ENCODE results near the gene RASGRP1. TPM values are rescaled to one million over a fixed set of nuclear protein-coding genes. Genes with fewer than 3 reads are reported as not detected.

The RASGRP1 gene
- total and polyA plus RNA-seq, 9 donors = 0.31 to 0.85 (median 0.41) TPM

DNA sequence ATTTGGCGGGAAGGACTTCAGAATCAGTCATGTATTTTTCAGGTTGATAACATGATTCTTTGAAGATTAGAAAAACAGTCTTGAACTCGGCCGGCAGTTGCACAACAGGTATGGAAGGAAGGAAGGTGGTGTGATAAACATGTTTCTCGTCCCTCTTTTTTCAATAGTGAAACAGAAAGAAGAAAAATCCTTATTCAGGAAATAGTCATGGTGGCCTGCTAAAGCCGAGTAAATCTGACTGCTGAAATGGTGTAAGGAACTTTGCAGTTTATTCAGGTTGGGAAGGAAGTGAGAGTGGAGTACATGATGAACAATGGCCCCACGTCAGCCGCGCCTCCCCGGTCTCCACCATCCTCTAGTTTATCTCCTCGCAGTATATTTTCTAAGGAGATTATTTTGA lies 6.7 kb downstream of the RASGRP1 start:
- H3K27me3 ChIP-seq (ENCODE audit: control insufficient read depth, insufficient read depth, low read length) = peaks cover 8% of the 10 kb centered on the region
- H3K4me1 ChIP-seq (ENCODE audit: control insufficient read depth, insufficient read depth, low read length) = peaks cover 2% of the 10 kb centered on the region
- H3K36me3 ChIP-seq (ENCODE audit: control insufficient read depth, insufficient read depth, low read length) = no peaks in the 10 kb centered on the region
- no peak overlapping the region for H3K4me3 ChIP-seq (ENCODE audit: low read length)
- DNase-seq = no peak
- WGBS (ENCODE audit: insufficient coverage) = 62% methylated on average over 4 of the region's 10 CpGs
- H3K9me3 ChIP-seq (replicated peaks; ENCODE audit: control insufficient read depth, low read depth, low read length) = no peaks in the 10 kb centered on the region
- no peak overlapping the region for H3K27ac ChIP-seq (ENCODE audit: low read length)

- WGBS (ENCODE audit: insufficient coverage) = 36% methylated on average over 2 of the region's 5 CpGs
- DNase-seq = no peak
- H3K27me3 ChIP-seq (ENCODE audit: control insufficient read depth, insufficient read depth, low read length) = peaks cover 2% of the 10 kb centered on the region
Observed at GRCh38 chr15:38555686-38556334, 8.8 kb downstream of the RASGRP1 start.

GRCh38 chr15:38554354-38554753 lies 10.3 kb downstream of the RASGRP1 start:
- no peak overlapping the region for H3K27ac ChIP-seq (ENCODE audit: low read length)
- H3K27me3 ChIP-seq (ENCODE audit: control insufficient read depth, insufficient read depth, low read length) = no peaks in the 10 kb centered on the region
- H3K36me3 ChIP-seq (ENCODE audit: control insufficient read depth, insufficient read depth, low read length) = no peaks in the 10 kb centered on the region
- 67% methylated on average over 1 of the region's 4 CpGs for WGBS (ENCODE audit: insufficient coverage)
- no peak for DNase-seq
- peaks cover 2% of the 10 kb centered on the region for H3K4me1 ChIP-seq (ENCODE audit: control insufficient read depth, insufficient read depth, low read length)
- H3K4me3 ChIP-seq (ENCODE audit: low read length) = no peak overlapping the region
- H3K9me3 ChIP-seq (replicated peaks; ENCODE audit: control insufficient read depth, low read depth, low read length) = no peaks in the 10 kb centered on the region

More at GRCh38 chr15:38555686-38556334, 8.8 kb downstream of the RASGRP1 start:
- H3K36me3 ChIP-seq (ENCODE audit: control insufficient read depth, insufficient read depth, low read length) = no peaks in the 10 kb centered on the region
- H3K4me1 ChIP-seq (ENCODE audit: control insufficient read depth, insufficient read depth, low read length) = peaks cover 2% of the 10 kb centered on the region
- no peak overlapping the region for H3K27ac ChIP-seq (ENCODE audit: low read length)
- H3K4me3 ChIP-seq (ENCODE audit: low read length) = no peak overlapping the region
- H3K9me3 ChIP-seq (replicated peaks; ENCODE audit: control insufficient read depth, low read depth, low read length) = no peaks in the 10 kb centered on the region

DNA sequence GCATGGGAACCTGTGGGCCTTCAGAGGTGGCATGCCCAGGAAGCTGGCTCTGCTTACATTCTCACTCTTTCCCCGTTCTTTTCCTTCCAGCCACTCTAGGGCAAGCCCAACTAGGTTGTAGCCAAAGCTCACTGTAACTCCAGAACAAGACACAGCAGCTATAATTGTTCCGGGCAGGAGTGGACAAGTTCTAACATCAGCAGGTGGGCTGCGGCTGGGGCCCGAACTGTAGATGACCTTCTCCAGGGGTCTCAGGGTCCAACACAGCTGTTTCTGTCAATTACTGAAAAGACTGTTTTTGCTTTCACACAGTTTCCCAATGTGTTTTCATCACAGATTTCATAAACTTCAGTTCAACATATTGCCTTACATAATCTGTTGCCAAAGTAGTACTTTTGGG lies 11.5 kb downstream of the RASGRP1 start:
- 56% methylated on average over 4 of the region's 4 CpGs for whole genome bisulfite sequencing (ENCODE audit: insufficient coverage)
- H3K36me3 ChIP-seq (ENCODE audit: control insufficient read depth, insufficient read depth, low read length) = no peaks in the 10 kb centered on the region
- peaks cover 2% of the 10 kb centered on the region for H3K4me1 ChIP-seq (ENCODE audit: control insufficient read depth, insufficient read depth, low read length)
- H3K27me3 ChIP-seq (ENCODE audit: control insufficient read depth, insufficient read depth, low read length) = no peaks in the 10 kb centered on the region
- H3K27ac ChIP-seq (ENCODE audit: low read length) = no peak overlapping the region
- H3K4me3 ChIP-seq (ENCODE audit: low read length) = no peak overlapping the region
- DNase-seq = no peak
- H3K9me3 ChIP-seq (replicated peaks; ENCODE audit: control insufficient read depth, low read depth, low read length) = no peaks in the 10 kb centered on the region

GRCh38 chr15:38551720-38552648 lies 12.6 kb downstream of the RASGRP1 start:
- Histone ChIP-seq H3K36me3 (ENCODE audit: control insufficient read depth, insufficient read depth, low read length) (no peaks in the 10 kb centered on the region), H3K9me3 (replicated peaks; ENCODE audit: control insufficient read depth, low read depth, low read length) (no peaks in the 10 kb centered on the region), H3K4me1 (ENCODE audit: control insufficient read depth, insufficient read depth, low read length) (peaks cover 2% of the 10 kb centered on the region), H3K4me3 (ENCODE audit: low read length) (no peak overlapping the region), H3K27me3 (ENCODE audit: control insufficient read depth, insufficient read depth, low read length) (no peaks in the 10 kb centered on the region), H3K27ac (ENCODE audit: low read length) (no peak overlapping the region)
- DNase-seq = no peak
- no CpG with 5 or more reads among the region's 7 CpGs for WGBS (ENCODE audit: insufficient coverage)

GRCh38 chr15:38549222-38549621 lies 15.4 kb downstream of the RASGRP1 start:
- Histone ChIP-seq H3K27ac (ENCODE audit: low read length) (no peak overlapping the region), H3K27me3 (ENCODE audit: control insufficient read depth, insufficient read depth, low read length) (no peaks in the 10 kb centered on the region), H3K9me3 (replicated peaks; ENCODE audit: control insufficient read depth, low read depth, low read length) (no peaks in the 10 kb centered on the region), H3K4me1 (ENCODE audit: control insufficient read depth, insufficient read depth, low read length) (peaks cover 2% of the 10 kb centered on the region), H3K4me3 (ENCODE audit: low read length) (no peak overlapping the region), H3K36me3 (ENCODE audit: control insufficient read depth, insufficient read depth, low read length) (no peaks in the 10 kb centered on the region)
- DNase-seq = no peak

- H3K4me3 ChIP-seq (ENCODE audit: low read length) = no peak overlapping the region
- WGBS (ENCODE audit: insufficient coverage) = 69% methylated on average over 2 of the region's 10 CpGs
- H3K9me3 ChIP-seq (replicated peaks; ENCODE audit: control insufficient read depth, low read depth, low read length) = no peaks in the 10 kb centered on the region
- H3K36me3 ChIP-seq (ENCODE audit: control insufficient read depth, insufficient read depth, low read length) = no peaks in the 10 kb centered on the region
- H3K4me1 ChIP-seq (ENCODE audit: control insufficient read depth, insufficient read depth, low read length) = no peaks in the 10 kb centered on the region
- no peak overlapping the region for H3K27ac ChIP-seq (ENCODE audit: low read length)
- DNase-seq = no peak
- H3K27me3 ChIP-seq (ENCODE audit: control insufficient read depth, insufficient read depth, low read length) = no peaks in the 10 kb centered on the region
Observed at GRCh38 chr15:38547255-38547997, 17.2 kb downstream of the RASGRP1 start.

GRCh38 chr15:38545179-38545578 lies 19.4 kb downstream of the RASGRP1 start:
- Histone ChIP-seq H3K4me3 (ENCODE audit: low read length) (no peak overlapping the region), H3K36me3 (ENCODE audit: control insufficient read depth, insufficient read depth, low read length) (no peaks in the 10 kb centered on the region), H3K27ac (ENCODE audit: low read length) (no peak overlapping the region), H3K27me3 (ENCODE audit: control insufficient read depth, insufficient read depth, low read length) (no peaks in the 10 kb centered on the region), H3K9me3 (replicated peaks; ENCODE audit: control insufficient read depth, low read depth, low read length) (no peaks in the 10 kb centered on the region), H3K4me1 (ENCODE audit: control insufficient read depth, insufficient read depth, low read length) (no peaks in the 10 kb centered on the region)
- WGBS (ENCODE audit: insufficient coverage) = no CpG with 5 or more reads among the region's 2 CpGs
- peak; percentile 16 for DNase-seq

GRCh38 chr15:38541026-38541425 lies 23.6 kb downstream of the RASGRP1 start:
- Histone ChIP-seq H3K27ac (ENCODE audit: low read length) (no peak overlapping the region), H3K9me3 (replicated peaks; ENCODE audit: control insufficient read depth, low read depth, low read length) (no peaks in the 10 kb centered on the region), H3K27me3 (ENCODE audit: control insufficient read depth, insufficient read depth, low read length) (no peaks in the 10 kb centered on the region), H3K36me3 (ENCODE audit: control insufficient read depth, insufficient read depth, low read length) (no peaks in the 10 kb centered on the region), H3K4me1 (ENCODE audit: control insufficient read depth, insufficient read depth, low read length) (no peaks in the 10 kb centered on the region), H3K4me3 (ENCODE audit: low read length) (no peak overlapping the region)
- 81% methylated on average over 4 of the region's 7 CpGs for WGBS (ENCODE audit: insufficient coverage)
- no peak for DNase-seq

DNA sequence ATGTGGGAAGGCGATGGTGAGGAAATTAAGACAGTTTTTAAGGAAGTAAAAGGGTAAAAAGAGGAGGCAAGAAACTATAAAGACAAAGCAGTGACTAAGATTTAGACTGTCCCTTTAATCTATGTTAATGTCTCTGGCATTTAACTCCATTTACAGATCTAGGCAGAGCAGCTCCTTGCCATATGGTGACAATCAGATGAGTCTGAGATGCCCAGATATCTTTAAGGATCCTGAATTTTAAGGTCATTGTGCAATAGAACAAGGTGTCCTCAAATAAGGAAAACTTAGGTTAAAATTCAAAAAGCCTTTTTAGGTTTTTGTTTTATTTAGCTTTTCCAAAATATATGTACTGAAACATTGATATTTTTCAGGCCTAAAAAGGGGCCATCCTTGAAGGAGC lies 24.1 kb downstream of the RASGRP1 start:
- no peaks in the 10 kb centered on the region for H3K27me3 ChIP-seq (ENCODE audit: control insufficient read depth, insufficient read depth, low read length)
- H3K9me3 ChIP-seq (replicated peaks; ENCODE audit: control insufficient read depth, low read depth, low read length) = no peaks in the 10 kb centered on the region
- no peak overlapping the region for H3K27ac ChIP-seq (ENCODE audit: low read length)
- H3K4me1 ChIP-seq (ENCODE audit: control insufficient read depth, insufficient read depth, low read length) = peaks cover under 1% of the 10 kb centered on the region
- H3K36me3 ChIP-seq (ENCODE audit: control insufficient read depth, insufficient read depth, low read length) = no peaks in the 10 kb centered on the region
- no peak for DNase-seq
- WGBS (ENCODE audit: insufficient coverage) = 60% methylated on average over 1 of the region's 1 CpG
- H3K4me3 ChIP-seq (ENCODE audit: low read length) = no peak overlapping the region

Measured in muscle of leg (tissue), 11 donors.